ENCODE measurements around the gene CTRL.
"Not testable (repeated sequence)": the region's sequence is repeated elsewhere in the genome, so short reads cannot be mapped to it uniquely, and the experiment has no call there.

Gene CTRL

DNA sequence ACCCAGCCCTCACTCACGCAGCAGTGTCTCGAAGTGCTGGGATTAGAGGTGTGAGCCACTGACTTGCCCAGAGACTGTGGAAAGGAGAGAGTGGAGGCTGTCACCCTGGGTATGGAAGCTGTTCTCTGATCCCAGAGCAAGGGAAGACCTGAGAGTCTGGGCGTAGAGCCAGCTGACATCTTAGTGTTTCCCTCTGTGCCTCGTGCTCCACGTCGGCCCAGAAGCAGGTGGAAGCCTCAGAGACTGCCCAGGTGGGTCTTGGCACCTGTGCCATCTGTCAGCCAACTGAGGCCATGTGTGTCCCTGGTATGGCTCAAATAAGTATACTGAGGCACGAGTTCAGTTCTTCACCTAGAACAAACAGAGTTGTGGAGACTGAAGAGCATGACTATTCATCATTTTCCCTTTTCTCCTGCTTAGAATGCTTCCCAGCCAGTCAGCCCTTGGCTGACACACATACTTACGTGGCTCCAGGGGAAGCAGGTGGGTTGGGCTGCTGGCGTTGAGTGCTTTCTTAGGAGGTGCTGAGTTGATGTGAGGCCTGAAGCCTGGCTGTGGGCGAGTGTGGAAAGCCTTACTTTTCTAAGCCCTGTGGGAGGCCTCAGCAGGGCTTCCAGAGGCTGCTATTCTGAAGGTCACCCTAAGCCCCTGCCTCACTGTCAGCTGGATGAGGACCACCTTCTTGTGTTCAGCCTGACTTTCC is 8.1 kb downstream of the CTRL start:
- no peak for DNase-seq

GRCh38 chr16:67922740-67923139 is 8.9 kb downstream of the CTRL start:
- no peak for DNase-seq

DNA sequence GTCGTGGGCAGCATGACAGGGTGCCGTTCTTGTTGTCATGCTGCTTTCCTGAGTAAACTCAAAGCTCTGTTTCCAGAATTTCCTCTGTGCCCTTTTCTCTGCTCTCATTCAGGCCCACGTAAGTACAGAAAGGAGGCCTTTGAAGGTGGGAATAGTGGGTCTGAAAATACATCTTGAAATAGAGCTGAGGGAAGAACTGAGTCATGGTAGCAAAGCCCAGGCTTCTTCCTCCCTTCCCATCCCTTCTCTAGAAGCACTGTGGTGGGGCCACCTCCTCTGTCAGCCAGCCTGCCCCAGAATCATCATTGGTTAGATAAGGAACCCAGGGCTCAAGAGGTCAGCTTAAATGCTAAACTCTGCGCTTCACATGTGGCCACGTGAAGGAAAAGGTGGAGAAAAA is 9.4 kb downstream of the CTRL start:
- no peak for DNase-seq

- DNase-seq = no peak
Observed at GRCh38 chr16:67919622-67920221, 11.9 kb downstream of the CTRL start.

DNA sequence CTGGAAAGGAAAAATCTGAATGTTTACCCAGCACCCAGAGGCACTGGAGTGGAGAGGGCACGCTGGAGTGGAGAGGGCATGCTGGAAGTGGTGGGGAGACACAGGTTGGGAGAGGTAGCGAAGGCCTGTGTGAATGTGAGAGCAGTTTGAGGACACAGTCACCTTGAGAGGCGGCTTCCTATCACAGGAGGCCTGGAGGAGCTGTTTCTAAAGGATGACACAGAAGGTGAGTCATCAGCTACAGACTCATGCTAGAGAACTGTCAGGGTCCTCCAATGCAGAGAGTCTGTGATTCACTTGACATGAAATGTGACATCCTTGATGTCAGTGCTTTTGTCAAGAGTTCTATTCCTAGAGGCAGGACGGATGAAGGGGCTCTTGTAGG is 13.8 kb downstream of the CTRL start:
- DNase-seq = peak; percentile 85

DNA sequence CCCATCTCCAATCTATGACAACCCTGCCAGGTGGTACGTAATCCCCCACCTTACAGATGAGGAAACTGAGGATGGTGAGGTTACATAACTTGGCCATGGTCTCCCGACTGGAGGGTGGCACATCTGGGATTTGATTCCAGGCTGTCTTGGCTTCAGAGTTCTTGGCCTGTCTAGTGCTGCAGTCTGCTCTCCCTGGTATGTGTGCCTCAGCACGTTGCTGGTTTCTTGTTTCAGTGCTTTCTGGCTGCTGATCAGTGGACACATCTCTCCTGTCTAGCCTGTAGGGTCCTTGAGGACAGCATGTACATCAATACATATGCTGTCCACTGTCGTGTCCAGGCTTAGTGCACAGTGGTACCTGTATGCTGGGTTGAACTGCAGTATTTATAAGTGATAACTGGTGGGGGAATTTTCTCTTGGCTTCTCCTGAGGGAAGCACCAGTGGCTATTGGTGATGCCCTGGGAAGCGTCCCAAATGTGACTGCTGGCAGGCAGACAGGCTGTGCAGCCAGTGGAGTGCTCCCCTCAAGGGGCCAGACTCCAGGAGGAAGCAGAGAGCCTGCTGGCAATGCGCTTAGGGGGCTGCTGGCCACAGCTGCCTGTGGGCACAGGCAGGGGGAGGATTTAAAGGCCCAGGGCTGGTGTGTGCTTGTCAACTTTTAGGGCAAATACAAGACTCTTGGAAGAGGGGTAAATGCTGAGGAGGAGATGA is 14.4 kb downstream of the CTRL start:
- no peak for DNase-seq

DNA sequence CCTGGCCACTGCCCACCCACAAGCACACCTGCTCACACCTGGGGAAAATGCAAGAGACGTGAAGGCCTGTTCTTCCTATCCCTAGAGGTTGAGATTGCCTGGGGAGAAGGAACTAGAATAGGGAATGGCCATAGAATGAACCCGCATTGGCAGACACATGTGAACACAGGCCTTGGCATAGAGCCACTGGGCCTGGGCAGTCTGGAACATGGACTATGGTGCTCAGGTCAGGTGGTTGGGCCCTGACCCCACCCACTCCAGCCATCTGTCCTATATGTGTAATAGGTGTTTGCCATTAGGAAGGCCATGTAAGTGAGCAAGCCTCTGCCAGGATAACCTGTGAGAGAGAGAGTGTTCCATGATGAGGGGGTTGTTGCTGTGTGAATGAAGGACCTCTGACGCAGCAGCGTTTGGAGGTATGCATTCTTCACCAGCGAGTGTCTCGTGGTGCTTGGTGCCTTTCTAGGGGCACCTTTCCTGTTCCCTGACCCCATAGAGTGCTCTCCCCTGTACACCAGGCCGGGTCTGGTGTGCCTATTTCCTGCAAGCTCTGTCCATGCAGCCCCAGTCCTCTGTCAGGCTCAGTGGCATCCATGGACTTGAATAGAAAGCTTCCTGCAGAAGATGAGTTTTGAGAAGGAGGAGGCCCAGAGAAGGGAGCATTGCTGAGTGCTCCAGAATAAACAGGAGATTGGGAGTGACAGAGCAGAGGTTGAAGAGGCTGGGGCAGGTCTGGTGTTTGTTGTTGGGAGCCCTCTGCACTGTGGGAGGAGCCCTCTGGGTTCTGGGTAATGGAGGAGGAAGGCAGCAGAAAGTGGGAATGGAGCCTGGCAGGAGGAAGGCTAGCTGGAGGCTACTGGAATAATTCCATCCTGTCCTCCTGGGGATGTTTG is 15.6 kb downstream of the CTRL start:
- no peak for DNase-seq

GRCh38 chr16:67915496-67915769 is 16.2 kb downstream of the CTRL start:
- not testable (repeated sequence) for DNase-seq

GRCh38 chr16:67914758-67915495 is 16.7 kb downstream of the CTRL start:
- DNase-seq = no peak

GRCh38 chr16:67910158-67910557 is 21.5 kb downstream of the CTRL start:
- DNase-seq = peak; percentile 53

GRCh38 chr16:67909056-67909742 is 22.5 kb downstream of the CTRL start:
- DNase-seq = no peak

- DNase-seq = no peak
Observed at GRCh38 chr16:67907397-67908180, 24.1 kb downstream of the CTRL start.

- DNase-seq = no peak
Observed at GRCh38 chr16:67902831-67903230, 28.8 kb downstream of the CTRL start.

DNA sequence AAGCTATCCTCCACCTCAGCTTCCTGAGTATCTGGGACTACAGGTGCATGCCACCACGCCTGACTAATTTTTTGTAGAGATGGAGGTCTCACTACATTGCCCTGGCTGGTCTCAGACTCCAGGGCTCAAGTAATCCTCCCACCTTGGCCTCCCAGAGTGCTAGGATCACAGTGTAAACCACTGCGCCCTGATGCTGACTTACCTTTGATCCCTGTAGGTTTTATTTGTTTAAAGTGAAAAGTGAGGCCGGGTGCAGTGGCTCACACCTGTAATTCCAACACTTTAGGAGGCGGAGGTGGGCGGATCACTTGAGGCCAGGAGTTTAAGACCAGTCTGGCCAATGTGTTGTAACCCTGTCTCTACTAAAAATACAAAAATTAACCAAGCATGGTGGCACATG is 29.9 kb downstream of the CTRL start:
- no peak for DNase-seq

DNA sequence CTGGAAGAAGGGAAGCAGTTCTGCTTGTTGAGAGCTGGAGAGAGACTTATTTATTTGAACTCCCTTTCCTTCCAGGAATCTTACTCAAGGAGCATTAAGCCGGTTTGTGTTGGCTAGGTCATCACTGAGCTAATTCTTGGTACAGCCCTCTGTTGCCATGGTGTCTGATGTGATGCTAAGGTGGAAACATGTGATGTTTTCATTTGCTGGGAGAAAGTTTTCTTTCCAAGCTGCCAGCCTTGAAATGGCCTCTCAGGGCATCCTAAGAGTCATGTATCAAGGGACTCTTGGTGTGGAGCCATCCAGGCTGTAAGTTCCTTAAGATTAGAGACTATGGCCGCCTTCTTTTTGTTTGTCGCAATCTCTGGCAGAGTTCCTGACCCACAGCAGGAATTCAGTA is 34.4 kb downstream of the CTRL start:
- DNase-seq = no peak

DNA sequence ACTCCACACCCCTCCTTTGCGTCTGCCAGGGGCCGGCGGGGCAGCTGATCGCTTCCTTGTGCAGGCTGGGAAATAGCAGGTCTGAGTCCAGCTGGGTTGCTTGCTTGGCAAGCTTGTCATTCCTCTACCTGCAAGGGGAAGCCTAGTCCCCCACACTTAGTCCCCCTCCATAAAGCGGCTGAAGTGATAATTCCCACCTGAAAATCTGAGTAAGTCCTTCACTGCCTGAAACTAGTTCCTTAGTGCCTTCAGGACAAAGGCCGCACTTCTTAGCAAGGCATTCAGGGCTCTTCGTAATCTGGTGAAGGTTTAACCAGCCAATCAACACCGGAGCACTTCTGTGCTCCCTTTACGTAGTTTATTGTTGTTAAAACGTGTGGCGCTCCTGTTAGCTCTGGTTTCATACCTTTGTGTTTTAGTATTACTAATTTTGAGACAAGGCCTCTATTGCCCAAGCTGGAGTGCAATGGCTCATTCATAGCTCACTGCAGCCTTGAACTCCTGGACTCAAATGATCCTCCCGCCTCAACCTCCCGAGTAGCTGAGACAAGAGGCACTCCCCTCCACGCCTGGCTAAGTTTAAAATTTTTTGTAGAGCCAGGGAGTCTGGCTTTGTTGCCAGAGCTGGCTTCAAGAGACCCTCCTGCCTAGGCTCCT is 37.8 kb downstream of the CTRL start:
- DNase-seq = peak; percentile 27

DNA sequence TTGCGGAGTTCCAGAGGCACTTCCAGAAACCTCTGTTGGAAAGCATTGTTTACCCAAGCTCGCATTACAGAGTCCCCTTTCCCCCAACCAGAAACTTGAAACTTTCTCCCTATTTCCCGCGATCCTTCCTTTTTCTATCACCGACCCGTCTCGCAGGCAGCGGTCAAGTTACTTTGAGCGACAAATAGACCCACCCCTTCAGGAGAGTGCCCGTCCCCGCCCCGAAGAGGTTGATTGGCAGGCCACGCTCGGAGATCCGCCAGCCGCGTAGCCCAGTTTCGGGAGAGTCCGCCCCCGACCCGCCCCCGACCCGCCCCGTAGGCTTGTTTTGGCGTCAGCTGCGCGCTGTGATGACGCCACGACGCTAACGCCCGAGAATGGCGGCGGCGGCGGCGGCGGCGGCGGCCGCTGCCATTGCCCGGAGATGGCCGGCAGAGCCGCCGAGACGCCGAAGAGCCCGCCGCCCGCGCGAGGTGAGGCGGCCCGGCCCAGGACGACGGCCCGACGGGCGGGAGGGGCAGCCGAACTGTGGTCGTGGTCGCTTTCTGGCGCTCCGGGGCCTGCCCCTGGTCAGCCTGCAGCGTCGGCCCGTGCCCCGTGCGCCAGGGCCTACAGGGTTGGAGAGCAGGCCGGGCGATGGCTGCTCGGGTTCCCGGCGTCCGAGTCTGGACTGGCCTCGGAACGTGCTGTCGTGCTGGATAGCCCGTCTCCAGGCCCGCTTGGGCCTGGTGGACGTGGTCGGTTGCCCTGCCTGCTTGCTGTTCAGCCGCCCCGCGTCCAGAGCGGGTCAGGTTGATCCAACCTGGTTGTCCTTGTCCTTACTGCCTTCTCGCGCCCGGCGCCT is 38.5 kb downstream of the CTRL start, which contains the start of gene PSKH1:
Gene PSKH1 (plus strand): TSS at position 356 of the 844 bp plus-strand sequence. CDS start 15,496 bp downstream, outside the sequence.
- peak; percentile 98 for DNase-seq

DNA sequence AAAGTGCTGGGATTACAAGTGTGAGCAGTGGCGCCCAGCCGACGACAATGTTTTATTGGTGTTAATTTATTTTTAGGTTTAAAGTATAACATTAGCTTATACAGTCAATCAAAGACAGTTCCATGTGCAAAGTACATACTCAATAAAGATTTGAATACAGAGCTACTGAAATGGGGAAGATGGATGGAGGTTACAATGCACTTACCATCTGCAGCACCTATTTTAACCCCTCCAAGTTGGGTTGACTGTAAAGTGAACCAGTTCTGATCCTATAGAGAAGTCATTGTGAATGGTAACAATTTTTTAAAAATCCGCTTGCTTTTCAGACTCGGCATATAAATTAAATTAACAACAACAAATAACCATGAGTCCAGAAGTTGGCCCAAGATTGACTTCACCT is 39.3 kb downstream of the CTRL start:
- no peak for DNase-seq

DNA sequence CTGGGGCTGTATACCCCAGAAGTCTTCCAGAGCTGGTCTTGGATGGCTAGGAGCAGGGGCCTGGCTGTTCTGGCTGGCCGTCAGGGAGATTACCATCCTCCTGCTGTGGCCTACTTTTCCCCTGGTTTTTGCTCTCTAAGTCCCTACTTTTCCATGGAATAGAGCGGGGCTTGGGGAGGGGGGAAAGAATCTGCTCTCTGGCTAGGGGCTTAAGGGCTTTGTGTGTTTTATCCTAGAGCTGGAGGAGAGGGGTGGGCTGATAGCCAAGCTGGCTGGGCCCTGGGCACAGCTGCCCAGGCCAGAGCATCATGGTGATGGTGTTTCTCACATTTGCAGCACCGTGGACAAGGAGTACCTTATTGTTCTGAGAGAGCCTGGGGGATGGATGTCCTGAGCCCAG is 43.3 kb downstream of the CTRL start:
- DNase-seq = no peak

DNA sequence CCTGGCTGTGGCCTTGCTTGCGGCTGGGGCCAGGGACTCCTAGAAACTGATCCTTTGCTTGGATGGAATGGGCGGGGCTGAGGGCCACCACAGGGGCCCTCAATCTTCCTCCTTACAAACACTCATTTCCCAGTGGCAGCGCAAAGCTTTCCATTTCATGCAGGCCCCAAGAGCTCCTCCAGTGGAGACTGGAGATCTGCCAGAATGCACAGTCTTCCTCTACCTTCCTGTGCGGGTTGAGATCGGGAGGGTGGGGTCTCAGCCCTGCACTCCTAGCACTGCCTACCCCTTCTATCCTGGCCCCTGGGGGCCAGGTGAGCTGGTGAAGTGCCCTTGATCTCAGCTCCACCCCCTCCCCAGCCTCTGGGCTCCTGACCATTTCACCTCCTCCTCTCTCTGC is 45.3 kb downstream of the CTRL start:
- no peak for DNase-seq

All from activated CD4-positive, alpha-beta T cell treated with anti-CD3 and anti-CD28 coated beads, Interleukin-2, Interleukin-6, amounts not matched to agents 100 ng/mL and 50 ng/mL, durations not matched to agents 16 hours and 8 hours (primary cell).